MCF 10A (cell line): ENCODE data around the gene SPINK14. TPM values are rescaled to one million over a fixed set of nuclear protein-coding genes. Genes with fewer than 3 reads are reported as not detected.

Experiments
- BruUV-seq: library from RNA; stranded (reverse); fragments of 400-500 nt; replicated peaks from 2 replicates; lab custom pipeline; 2021; lab: Mats Ljungman, UMichigan
- CTCF ChIA-PET: fragments of 300-600 bp; sonication (Branson Sonifier 250); formaldehyde crosslinking; extraction: SDS; loops from one replicate; lab custom pipeline; 2021; ENCODE audit warnings: antibody characterized with exemption, inconsistent platforms; lab: Yijun Ruan, JAX
- POLR2A ChIA-PET: fragments of 300-600, 350-650 bp; sonication (Branson Sonifier 250); formaldehyde crosslinking; extraction: SDS; loops from one replicate; lab custom pipeline; 2020; ENCODE audit warnings: antibody characterized with exemption, inconsistent platforms; lab: Yijun Ruan, JAX
- DNase-seq: peaks from one replicate; pipeline ENCODE4 v3.0.0-alpha.2; 2018; ENCODE audit not compliant: unreplicated experiment
- H3K27ac Mint-ChIP-seq: one replicate; pipeline ENCODE4 v1.8.0; 2022; ENCODE audit warnings: mild to moderate bottlenecking, low read depth, mixed read lengths; ENCODE audit not compliant: unreplicated experiment
- H3K27me3 Mint-ChIP-seq: one replicate; pipeline ENCODE4 v1.8.0; 2022; ENCODE audit warnings: mixed read lengths; ENCODE audit not compliant: insufficient read depth, unreplicated experiment
- H3K36me3 Mint-ChIP-seq: one replicate; pipeline ENCODE4 v1.8.0; 2022; ENCODE audit warnings: mild to moderate bottlenecking, moderate library complexity, mixed read lengths; ENCODE audit not compliant: insufficient read depth, unreplicated experiment
- H3K4me1 Mint-ChIP-seq: one replicate; pipeline ENCODE4 v1.8.0; 2022; ENCODE audit warnings: mixed read lengths; ENCODE audit not compliant: insufficient read depth, unreplicated experiment
- H3K4me3 Mint-ChIP-seq: one replicate; pipeline ENCODE4 v1.8.0; 2022; ENCODE audit warnings: mild to moderate bottlenecking, moderate library complexity, mixed read lengths; ENCODE audit not compliant: unreplicated experiment
- H3K9me3 Mint-ChIP-seq: one replicate; pipeline ENCODE4 v1.8.0; 2022; ENCODE audit warnings: mixed read lengths; ENCODE audit not compliant: unreplicated experiment
- intact Hi-C: fragments of 100-400 bp; cut with micrococcal nuclease; formaldehyde crosslinking; loops from 2 replicates; pipeline ENCODE4 v1.14.1; 2022
- total RNA-seq: library from RNA; stranded (reverse); gene quantifications from 2 replicates; pipeline ENCODE4 v1.2.3, GENCODE V29; 2022
- TF ChIP-seq, protein P1 (sequence below): fragments of 200-600 bp; IDR thresholded peaks from one replicate; pipeline ENCODE4 v1.8.0; 2022; ENCODE audit warnings: antibody characterized with exemption, mild to moderate bottlenecking; ENCODE audit not compliant: unreplicated experiment

The SPINK14 gene
- total RNA-seq, 1 experiment from 2014 or later, result not detected

DNA sequence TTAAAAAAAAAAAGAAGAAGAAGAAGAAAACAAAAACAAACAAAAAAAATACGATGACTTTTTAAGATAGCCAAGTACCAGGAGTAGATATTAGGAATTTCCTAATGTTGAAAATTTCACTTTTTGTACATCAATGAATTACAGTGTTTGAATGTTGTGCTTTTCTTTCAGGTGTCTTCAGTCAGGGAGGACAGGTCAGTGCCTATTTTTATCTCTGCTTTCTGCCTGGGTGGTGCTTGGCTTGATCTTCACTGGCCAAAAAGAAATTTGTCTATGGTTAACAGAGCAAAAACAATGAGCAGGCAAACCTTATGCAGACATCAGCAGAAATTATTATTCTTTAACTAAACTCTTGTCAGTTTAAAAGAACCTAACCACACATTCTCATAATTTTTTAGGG is 37.5 kb downstream of the SPINK14 start:
- TF ChIP-seq, protein P1, sequence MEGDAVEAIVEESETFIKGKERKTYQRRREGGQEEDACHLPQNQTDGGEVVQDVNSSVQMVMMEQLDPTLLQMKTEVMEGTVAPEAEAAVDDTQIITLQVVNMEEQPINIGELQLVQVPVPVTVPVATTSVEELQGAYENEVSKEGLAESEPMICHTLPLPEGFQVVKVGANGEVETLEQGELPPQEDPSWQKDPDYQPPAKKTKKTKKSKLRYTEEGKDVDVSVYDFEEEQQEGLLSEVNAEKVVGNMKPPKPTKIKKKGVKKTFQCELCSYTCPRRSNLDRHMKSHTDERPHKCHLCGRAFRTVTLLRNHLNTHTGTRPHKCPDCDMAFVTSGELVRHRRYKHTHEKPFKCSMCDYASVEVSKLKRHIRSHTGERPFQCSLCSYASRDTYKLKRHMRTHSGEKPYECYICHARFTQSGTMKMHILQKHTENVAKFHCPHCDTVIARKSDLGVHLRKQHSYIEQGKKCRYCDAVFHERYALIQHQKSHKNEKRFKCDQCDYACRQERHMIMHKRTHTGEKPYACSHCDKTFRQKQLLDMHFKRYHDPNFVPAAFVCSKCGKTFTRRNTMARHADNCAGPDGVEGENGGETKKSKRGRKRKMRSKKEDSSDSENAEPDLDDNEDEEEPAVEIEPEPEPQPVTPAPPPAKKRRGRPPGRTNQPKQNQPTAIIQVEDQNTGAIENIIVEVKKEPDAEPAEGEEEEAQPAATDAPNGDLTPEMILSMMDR, result no peak
- POLR2A ChIA-PET, result interaction anchor here (1.0 kb wide), 1 partner anchor 16 kb away, joined by 5 read pairs; no protein-coding TSS in a partner anchor
- Mint-ChIP-seq H3K4me1 (peaks cover 17% of the 10 kb centered on the region), H3K4me3 (no peak overlapping the region), H3K27ac (no peak overlapping the region), H3K27me3 (no peaks in the 10 kb centered on the region), H3K36me3 (no peaks in the 10 kb centered on the region), H3K9me3 (no peaks in the 10 kb centered on the region)
- intact Hi-C loops, result no loop called here
- DNase-seq, result no peak
- CTCF ChIA-PET, result no interaction called here
- no TSS peak for BruUV-seq

DNA sequence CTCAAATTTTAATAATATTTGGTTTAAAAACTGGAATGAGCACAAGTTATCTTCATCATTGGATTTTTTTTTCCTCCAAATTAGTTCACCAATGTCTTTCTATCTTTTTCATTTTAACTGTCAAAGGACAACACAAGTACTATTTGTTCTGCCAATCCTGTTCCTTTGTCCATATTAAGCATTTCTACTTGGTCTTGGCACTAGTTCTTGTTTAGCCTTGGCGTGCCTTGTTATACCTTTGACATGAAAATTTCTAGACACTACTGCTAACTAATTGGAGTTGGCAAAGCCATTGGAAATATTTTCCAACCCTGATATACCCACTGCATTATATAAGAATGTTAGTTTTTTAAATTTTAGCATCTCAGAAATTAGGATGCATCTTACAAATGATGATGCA is 38.3 kb downstream of the SPINK14 start:
- no peak overlapping the region for H3K27ac Mint-ChIP-seq
- no peak overlapping the region for H3K4me3 Mint-ChIP-seq
- intact Hi-C loops, result no loop called here
- ChIA-PET POLR2A (interaction anchor here (0.6 kb wide), 1 partner anchor 37 kb away, joined by 3 read pairs; no protein-coding TSS in a partner anchor), CTCF (no interaction called here)
- DNase-seq, result no peak
- BruUV-seq, result no TSS peak
- TF ChIP-seq, protein P1, result no peak
- no peaks in the 10 kb centered on the region for H3K9me3 Mint-ChIP-seq
- peaks cover 17% of the 10 kb centered on the region for H3K4me1 Mint-ChIP-seq
- H3K27me3 Mint-ChIP-seq, result no peaks in the 10 kb centered on the region
- no peaks in the 10 kb centered on the region for H3K36me3 Mint-ChIP-seq

DNA sequence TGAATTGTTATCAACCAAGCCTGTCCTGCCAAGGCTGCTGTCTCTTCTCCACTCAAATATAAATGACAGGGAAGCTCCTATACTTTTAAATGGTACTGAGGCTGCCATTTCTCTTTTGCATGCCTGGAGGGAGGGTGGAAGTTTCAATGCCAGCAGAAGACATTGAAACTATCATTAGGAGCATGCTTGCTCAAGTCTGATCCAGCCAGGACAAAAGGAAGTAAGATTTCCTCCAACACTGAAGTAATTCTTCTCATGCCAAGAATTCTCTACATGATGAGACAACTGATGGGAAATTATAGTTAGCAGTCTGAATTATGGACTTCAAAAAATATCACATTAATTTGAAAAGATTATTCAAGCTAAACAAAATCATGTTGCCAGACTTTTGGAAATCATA is 39.9 kb downstream of the SPINK14 start:
- no peak for DNase-seq
- no TSS peak for BruUV-seq
- H3K36me3 Mint-ChIP-seq, result no peaks in the 10 kb centered on the region
- H3K4me3 Mint-ChIP-seq, result no peak overlapping the region
- no peak overlapping the region for H3K27ac Mint-ChIP-seq
- CTCF ChIA-PET, result interaction anchor here (0.7 to 1.4 kb wide), 2 partner anchors 12 to 167 kb away, joined by 4 to 5 read pairs; no protein-coding TSS in a partner anchor
- intact Hi-C loops, result no loop called here
- TF ChIP-seq, protein P1, result no peak
- peaks cover 10% of the 10 kb centered on the region for H3K4me1 Mint-ChIP-seq
- no peaks in the 10 kb centered on the region for H3K27me3 Mint-ChIP-seq
- POLR2A ChIA-PET, result no interaction called here
- no peaks in the 10 kb centered on the region for H3K9me3 Mint-ChIP-seq

DNA sequence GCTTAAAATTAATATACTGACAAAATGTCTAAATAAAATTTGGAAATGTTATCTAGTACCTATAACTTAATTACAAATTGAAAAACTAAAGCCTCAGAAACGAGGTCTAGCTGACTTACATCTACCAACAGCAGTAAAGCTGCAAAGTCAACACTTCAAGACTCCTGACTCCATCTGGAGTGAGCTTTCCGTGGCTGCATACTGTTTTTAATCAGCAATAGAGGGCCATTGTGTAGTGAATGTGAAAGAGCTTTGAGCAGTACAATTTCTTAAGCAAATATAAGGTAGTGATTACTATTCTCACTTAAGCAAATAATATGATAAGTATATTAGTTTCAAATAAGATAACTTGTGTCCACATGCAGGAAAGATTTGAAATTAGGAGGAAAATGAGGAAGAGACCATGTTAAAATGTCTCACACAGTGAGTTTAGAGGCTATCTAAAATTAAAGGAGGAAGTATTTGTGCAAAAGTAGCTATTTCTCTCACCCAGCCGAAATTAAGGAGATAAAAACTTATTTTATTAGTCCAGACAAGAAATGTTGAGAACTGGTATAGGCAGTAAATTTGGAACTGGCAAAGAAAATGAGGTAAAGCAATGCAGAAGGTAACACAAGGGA is 40.9 kb downstream of the SPINK14 start:
- TF ChIP-seq, protein P1, result no peak
- Mint-ChIP-seq H3K36me3 (no peaks in the 10 kb centered on the region), H3K27me3 (no peaks in the 10 kb centered on the region), H3K9me3 (no peaks in the 10 kb centered on the region), H3K27ac (no peak overlapping the region), H3K4me1 (peaks cover 10% of the 10 kb centered on the region), H3K4me3 (no peak overlapping the region)
- DNase-seq, result no peak
- no TSS peak for BruUV-seq
- intact Hi-C loops, result no loop called here
- POLR2A ChIA-PET, result interaction anchor here (0.7 to 0.9 kb wide), 2 partner anchors 18 to 52 kb away, joined by 3 to 5 read pairs; no protein-coding TSS in a partner anchor
- CTCF ChIA-PET, result interaction anchor here (1.2 to 1.4 kb wide), 2 partner anchors 166 to 173 kb away, joined by 3 to 5 read pairs; no protein-coding TSS in a partner anchor
